Ascending aorta (tissue), 2 donors: Measurements from ENCODE around the gene FBXO38. TPM values are rescaled to one million over a fixed set of nuclear protein-coding genes. Genes with fewer than 3 reads are reported as not detected.

Source experiments
- DNase-seq, 2 donors: peaks; one replicate each; pipeline ENCODE4 v3.0.0-alpha.2; 2019; ENCODE audit warnings: low spot score in 2 of 2
- H3K27ac ChIP-seq, 2 donors: fragments of 200-600 bp; sonication (generic); one replicate each; pipeline ENCODE4 v1.5.1; 2016 to 2017; ENCODE audit warnings: mild to moderate bottlenecking in 1 of 2
- H3K27me3 ChIP-seq: fragments of 200-600 bp; sonication (generic); one replicate; pipeline ENCODE4 v1.5.1; 2017
- H3K36me3 ChIP-seq, 2 donors: fragments of 200-600 bp; sonication (generic); one replicate each; pipeline ENCODE4 v1.5.1; 2016
- H3K4me1 ChIP-seq, 2 donors: fragments of 200-600 bp; sonication (generic); one replicate each; pipeline ENCODE4 v1.5.1; 2016 to 2017; ENCODE audit warnings: mild to moderate bottlenecking in 1 of 2
- H3K4me3 ChIP-seq, 2 donors: fragments of 200-600 bp; sonication (generic); one replicate each; pipeline ENCODE4 v1.5.1; 2016 to 2017; ENCODE audit warnings: mild to moderate bottlenecking in 1 of 2
- H3K9me3 ChIP-seq, 2 donors: fragments of 200-600 bp; sonication (generic); one replicate each; pipeline ENCODE4 v1.5.1; 2016
- intact Hi-C: fragments of 100-400 bp; cut with DNase I; formaldehyde crosslinking; loops from one replicate; pipeline ENCODE4 v1.15.1; 2023
- total RNA-seq: library from RNA; depleted of rRNA; stranded (reverse); fragments of >200 nt; gene quantifications from one replicate; pipeline ENCODE4 v1.1.0, GENCODE V29; 2016
- TF ChIP-seq, protein P1 (sequence below), 3 experiments: fragments of 200-600 bp in 2 of 3; fragments of 450-650 bp in 1 of 3; sonication (generic) in 2 of 3; IDR thresholded peaks; one replicate each; pipeline ENCODE4 v1.5.1; 2016 to 2019; ENCODE audit warnings: antibody characterized with exemption in 3 of 3, mild to moderate bottlenecking in 1 of 3, moderate library complexity in 1 of 3

The FBXO38 gene
- total RNA-seq, 1 donor from 2014 or later: 12.1 TPM

GRCh38 chr5:148491015-148491792 is 107.4 kb downstream of the FBXO38 start:
- no peak overlapping the region for H3K27ac ChIP-seq
- H3K4me3 ChIP-seq: no peak overlapping the region
- no peaks in the 10 kb centered on the region for H3K36me3 ChIP-seq
- H3K27me3 ChIP-seq: no peaks in the 10 kb centered on the region
- TF ChIP-seq, protein P1, sequence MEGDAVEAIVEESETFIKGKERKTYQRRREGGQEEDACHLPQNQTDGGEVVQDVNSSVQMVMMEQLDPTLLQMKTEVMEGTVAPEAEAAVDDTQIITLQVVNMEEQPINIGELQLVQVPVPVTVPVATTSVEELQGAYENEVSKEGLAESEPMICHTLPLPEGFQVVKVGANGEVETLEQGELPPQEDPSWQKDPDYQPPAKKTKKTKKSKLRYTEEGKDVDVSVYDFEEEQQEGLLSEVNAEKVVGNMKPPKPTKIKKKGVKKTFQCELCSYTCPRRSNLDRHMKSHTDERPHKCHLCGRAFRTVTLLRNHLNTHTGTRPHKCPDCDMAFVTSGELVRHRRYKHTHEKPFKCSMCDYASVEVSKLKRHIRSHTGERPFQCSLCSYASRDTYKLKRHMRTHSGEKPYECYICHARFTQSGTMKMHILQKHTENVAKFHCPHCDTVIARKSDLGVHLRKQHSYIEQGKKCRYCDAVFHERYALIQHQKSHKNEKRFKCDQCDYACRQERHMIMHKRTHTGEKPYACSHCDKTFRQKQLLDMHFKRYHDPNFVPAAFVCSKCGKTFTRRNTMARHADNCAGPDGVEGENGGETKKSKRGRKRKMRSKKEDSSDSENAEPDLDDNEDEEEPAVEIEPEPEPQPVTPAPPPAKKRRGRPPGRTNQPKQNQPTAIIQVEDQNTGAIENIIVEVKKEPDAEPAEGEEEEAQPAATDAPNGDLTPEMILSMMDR (IDR thresholded peaks at IDR 0.05): no peak
- H3K4me1 ChIP-seq: no peaks in the 10 kb centered on the region
- no peak for DNase-seq
- no peaks in the 10 kb centered on the region for H3K9me3 ChIP-seq
- intact Hi-C loops: no loop called here

DNA sequence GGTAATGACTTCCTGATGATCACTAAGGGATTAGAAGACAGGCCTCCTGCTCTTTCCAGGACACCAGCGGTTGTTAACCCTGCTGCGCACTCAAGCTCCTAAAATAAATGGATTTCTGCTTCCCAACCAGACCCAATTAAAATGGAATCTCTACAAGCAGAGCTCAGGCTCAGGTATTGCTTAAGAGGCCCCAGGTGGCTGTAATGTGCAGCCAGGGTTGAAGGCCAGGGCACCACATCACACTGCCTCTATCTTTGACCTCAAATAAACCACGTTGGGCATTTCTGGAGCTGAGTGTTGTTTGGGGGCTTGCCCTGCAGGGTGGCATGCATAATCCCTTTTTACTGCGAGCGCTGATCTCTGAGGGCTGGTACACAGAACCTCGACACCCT is 108.0 kb downstream of the FBXO38 start:
- TF ChIP-seq, protein P1 (IDR thresholded peaks at IDR 0.05): no peak
- DNase-seq: no peak
- Histone ChIP-seq H3K4me3 (no peak overlapping the region), H3K27me3 (no peaks in the 10 kb centered on the region), H3K27ac (no peak overlapping the region), H3K9me3 (no peaks in the 10 kb centered on the region), H3K4me1 (no peaks in the 10 kb centered on the region), H3K36me3 (no peaks in the 10 kb centered on the region)
- intact Hi-C loops: no loop called here

DNA sequence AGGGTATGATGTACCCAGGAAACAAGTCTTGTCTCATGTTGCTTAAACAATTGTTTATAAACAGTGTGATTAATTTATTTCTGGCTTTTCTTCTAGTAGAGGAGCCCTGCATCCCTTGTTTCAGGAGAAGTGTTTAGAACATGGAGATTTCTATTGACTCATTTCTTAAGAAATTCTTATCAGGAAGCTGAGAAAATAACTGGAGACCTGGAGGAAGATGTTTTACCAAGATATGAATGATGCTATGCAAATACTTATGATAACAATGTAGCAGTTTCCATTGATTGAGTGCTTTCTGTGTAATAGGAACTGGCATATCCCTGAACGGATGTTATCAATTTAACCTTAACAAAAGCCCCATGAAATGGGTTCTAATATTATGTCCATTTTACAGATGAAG is 108.6 kb downstream of the FBXO38 start:
- TF ChIP-seq, protein P1 (IDR thresholded peaks at IDR 0.05): no peak
- no peak for DNase-seq
- Histone ChIP-seq H3K36me3 (no peaks in the 10 kb centered on the region), H3K4me1 (no peaks in the 10 kb centered on the region), H3K27ac (no peak overlapping the region), H3K9me3 (no peaks in the 10 kb centered on the region), H3K27me3 (no peaks in the 10 kb centered on the region), H3K4me3 (no peak overlapping the region)
- intact Hi-C loops: no loop called here

Other genes with a start within 250 kb of the FBXO38 start
- not detected for gene SPINK14, start 215.4 kb upstream of the FBXO38 start, total RNA-seq
- gene SPINK6, start 180.9 kb upstream of the FBXO38 start, total RNA-seq: not detected
- not detected for gene MARCOL, start 145.4 kb upstream of the FBXO38 start, total RNA-seq
- gene SPINK13, start 115.2 kb upstream of the FBXO38 start, total RNA-seq: not detected
- not detected for gene SPINK7, start 71.5 kb upstream of the FBXO38 start, total RNA-seq
- gene SPINK9, start 48.4 kb upstream of the FBXO38 start, total RNA-seq: not detected